HG02763 (cell line): ENCODE data around the gene S100A2.
"Not testable (repeated sequence)": the region's sequence is repeated elsewhere in the genome, so short reads cannot be mapped to it uniquely, and the experiment has no call there.

ENCODE experiments used
- ATAC-seq: cut with Tn5 transposase; IDR thresholded peaks from one replicate; pipeline ENCODE4 v1.9.1; 2021; ENCODE audit warnings: mild to moderate bottlenecking, moderate library complexity; ENCODE audit not compliant: unreplicated experiment

S100A2 gene

DNA sequence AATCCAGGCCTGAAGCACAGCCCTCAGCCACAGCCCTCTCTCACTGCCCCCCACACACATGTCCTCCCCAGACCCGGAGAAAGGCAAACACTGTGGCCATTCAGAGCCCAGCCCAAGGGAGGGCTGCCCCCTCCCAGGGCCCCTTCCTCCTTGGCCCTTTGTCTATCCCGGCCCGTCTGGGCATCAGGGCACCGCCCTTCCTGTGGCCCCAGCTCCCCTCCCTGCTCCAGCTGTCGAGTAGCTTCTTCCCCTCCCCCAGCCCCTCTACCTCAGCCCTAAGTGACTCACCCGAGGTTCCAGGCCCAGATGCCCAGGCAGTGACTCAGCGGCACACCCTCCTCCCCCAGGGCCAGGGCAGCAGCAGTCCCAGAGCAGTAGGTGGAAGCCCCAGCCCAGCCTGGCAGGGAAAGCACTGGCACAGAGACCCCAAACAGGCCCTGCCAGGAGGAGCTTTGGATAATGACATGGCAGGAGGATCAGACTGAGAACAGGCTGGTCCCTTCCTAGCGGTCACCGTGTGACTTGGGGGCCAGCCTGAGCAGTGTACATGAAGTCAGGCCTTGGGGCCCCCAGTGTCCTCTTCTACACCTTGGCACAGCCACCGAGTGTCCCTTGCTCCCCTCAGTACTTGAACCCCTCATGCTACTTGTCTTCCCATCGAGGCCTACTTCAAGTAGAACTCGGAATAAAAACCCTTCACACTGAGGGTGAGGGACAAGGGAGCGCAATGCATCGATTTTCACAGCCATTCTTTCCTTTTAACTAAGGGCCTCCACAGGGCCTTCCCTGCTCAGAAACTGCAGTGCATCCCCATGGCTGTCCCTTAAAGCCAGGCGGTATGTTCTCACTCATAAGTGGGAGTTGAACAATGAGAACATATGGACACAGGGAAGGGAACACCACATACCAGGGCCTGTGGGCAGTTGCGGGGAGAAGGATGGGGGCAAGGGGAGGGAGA, 1.0 kb upstream of the S100A2 start:
- ATAC-seq, result no peak

DNA sequence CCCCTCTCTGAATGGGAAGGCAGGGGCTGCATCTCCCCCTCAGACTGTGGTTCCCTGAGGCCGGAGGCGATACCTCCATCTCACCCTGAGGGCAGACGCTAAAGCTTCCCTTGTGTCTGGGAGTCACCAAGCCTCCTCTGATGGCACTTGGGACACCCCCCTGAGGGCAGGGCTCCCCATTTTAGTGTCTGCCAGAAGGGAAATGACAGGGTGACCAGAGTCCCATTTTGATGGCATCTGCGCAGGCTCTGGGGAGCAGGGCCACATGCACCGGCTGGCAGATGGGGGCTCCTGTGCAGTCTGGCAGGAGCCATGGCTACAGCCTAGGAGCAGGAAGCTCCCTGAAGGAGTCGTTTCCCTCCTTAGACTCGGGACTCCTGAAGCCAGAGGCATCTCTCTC, 1.7 kb downstream of the S100A2 start:
- no peak for ATAC-seq

DNA sequence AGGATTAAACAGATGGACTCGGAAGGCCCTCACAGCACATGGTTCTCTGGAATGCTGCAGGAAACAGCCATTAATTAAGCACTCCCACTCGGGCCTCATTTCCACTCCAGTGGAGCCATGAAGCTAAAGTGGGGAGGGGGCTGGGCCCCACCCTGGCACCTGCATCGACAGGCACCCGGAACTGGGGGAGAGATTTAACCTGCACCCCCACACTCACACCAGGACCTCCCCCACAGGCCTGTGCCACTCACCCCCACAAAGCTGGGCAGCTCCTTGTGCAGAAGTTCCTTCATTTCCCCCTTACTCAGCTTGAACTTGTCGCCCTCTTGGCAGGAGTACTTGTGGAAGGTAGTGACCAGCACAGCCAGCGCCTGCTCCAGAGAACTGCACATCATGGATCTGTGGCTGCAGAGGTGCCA, 2.2 kb downstream of the S100A2 start:
- no peak for ATAC-seq

DNA sequence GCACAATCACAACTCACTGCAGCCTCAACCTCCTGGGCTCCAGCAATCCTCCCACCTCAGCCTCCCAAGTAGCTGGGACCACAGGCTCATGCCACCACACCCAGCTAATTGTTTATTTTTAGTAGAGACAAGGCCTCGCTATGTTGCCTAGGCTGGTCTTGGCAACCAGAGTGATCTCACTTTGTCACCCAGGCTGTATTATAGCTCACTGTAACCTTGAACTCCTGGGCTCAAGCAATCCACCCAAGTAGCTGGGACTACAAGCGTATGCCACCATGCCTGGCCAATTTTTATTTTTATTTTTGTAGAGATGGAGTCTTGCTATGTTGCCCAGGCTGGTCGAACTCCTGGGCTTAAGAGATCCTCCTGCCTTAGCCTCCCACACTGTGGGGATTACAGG, 3.6 kb downstream of the S100A2 start:
- not testable (repeated sequence) for ATAC-seq

DNA sequence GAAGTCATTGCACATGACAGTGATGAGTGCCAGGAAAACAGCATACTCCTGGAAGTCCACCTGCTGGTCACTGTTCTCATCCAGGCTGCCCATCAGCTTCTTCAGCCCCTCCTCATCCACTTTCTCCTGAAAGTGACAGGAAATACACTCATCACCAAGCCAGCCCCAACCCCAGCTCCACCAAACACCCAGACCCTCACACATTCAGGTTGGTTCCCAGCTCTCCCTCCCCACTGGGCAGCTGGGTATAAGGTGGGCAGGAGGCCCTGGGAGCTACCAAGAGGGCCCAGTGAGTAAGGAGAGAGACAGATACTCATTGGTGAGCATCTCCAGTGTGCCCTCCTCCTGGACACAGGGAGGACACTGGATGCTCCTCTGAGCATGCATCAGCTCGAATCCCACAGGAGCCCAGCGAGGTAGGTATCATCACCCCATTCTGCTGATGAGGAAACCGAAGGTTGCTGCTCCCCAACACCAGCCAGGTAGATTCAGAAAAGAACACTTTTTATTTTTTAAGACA, 4.1 kb downstream of the S100A2 start:
- no peak for ATAC-seq

DNA sequence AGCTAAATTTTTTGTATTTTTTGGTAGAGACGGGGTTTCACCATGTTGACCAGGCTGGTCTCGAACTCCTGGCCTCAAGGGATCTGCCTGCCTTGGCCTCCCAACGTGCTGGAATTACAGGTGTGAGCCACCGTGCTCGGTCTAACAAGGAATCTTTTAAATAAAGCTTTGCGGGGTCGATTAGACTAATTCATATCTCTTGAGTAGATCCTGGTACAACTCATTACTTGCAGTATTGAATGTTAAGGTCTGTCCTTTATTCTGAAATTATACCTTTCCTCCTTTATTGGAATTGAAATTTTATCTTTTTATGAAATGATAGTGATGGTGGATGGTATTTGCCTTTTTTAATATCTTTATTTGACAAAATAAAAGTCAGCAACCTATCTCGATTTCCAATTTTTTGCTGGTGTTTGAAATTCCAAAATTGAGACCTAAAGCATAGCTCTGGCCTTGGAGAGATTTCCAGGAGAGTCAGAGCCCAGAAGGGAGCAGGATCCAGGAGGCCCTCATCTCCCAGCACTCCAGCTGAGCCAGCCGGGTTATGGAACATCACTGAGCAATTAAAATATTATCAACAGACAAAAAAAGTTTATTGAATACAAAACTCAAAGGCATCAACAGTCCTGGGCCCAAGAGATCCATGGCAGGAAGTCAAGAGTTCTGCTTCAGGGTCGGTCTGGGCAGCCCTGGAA, 4.7 kb downstream of the S100A2 start:
- ATAC-seq, result no peak

DNA sequence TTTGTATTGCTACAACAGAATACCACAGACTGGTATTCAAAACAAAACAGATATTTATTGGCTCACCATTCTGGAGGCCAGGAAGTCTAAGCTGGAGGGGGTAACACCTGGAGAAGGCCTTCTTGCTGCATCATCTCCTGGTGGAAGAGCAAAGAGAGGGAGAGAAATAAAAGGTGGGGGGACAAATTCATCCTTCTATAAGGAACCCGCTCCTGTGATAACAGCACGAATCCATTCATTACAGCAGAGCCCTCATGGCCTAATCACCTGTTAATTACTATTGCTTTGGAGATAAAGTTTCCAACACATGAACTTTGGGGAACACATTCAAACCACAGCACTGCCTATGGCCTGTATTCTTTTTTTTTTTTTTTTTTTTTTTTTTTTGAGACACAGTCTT, 5.4 kb downstream of the S100A2 start:
- ATAC-seq, result no peak

DNA sequence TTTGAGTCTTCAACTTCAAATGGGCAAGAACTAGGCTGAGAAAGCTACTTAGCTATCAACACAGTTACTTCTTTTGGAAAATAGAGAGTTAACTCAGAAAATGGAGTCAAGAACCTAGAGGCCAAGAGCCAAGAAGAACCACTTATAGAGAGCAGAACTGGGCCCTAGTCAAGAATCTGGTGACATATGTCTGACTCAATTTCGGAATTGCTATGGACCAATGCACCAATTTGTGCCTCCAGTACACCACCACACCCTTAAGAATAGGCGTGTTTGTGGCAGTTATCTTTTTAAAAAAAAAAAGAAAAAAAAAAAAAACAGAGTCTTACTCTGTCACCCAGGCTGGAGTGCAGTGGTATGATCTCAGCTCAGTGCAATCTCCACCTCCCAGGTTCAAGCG, 7.8 kb downstream of the S100A2 start:
- ATAC-seq, result no peak

DNA sequence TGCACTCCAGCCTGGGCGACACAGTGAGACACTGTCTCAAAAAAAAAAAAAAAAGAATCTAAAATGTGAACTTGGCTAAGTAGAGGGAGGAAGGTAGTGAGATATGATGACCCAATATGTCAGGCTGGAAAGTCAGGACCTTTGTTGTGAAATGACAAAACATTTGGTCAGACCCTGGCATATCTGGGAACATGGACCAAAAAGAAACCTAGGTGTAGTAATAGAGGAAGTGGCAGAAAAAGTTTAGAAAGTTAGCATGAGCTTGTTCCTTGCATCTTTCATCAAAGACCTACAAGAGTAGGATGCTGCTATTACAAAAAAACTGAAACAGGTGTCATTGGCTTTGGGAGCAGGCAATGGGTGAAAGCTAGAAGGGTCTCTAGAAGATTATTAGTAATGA, 9.3 kb downstream of the S100A2 start:
- ATAC-seq, result no peak

DNA sequence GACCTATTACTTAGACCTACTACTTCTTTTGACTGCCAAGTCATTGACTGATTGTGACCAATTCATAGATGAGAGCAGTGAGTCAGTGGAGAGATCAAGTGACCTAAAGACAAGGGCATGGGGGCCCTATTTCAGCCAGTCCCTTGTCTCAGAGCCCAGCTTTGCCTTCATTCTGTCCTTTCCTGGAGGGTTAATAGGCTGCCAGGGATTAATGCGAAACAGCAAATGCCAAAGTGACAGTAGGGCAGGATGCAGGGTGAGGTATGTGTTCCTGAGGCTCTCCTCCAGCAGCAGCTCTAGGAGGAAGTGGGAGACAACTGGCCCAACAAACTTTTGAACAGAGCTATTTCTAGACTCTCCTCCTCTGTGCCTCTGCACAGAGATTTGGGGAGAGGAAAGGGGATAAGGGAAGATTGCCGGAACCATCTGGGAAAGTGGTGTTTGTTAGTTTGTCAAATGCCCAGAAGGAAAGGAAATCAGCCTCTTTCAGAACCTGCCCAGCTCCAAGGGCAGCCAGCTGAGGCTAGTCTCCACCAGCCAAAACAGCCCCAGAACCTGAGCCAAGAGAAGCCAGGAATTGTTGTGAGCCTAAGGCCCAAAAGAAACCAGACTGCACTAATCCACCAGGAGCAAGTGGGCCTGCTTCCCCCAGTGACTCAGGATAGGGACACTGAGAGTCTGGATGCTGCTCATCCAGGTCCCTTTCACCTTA, 11.7 kb downstream of the S100A2 start:
- ATAC-seq, result no peak

DNA sequence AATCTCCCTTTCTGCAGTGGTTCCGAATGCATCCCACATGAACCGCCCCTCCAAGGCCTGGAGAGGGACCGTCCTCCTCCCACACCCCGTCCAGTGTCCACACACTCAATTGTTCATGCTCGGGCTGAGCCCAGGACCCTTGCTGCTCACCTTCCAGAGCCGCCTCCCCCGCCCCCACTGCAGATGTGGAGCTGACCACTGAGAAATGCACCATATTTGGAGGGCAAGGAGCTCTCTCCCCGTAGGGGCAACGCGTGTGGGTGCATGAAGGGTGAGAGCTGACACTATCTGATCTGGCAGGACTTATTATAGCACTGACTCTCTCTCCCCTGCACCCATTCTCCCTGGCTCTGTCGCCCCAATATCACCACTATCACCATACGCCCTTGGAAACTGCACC, 12.5 kb downstream of the S100A2 start:
- ATAC-seq, result no peak

DNA sequence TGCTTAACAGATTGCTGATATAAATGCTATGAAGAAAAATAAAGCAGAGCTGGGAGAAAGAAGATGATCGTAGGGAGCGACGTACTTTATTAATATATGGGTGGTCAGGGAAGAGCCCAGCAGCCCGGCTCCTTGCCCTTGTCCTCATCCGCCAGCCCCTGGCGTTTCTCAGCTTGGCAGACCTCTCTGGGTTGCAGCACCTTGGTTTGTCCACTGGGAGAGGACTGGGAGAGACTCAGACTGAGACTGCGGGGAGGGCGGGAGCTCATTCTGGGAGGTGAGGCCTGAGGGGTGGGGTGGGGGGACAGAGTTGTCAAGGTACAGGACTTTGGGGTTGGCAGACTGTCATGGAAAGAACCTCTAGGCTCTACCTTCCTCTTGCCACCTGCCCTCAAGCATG, 13.3 kb downstream of the S100A2 start:
- no peak for ATAC-seq

DNA sequence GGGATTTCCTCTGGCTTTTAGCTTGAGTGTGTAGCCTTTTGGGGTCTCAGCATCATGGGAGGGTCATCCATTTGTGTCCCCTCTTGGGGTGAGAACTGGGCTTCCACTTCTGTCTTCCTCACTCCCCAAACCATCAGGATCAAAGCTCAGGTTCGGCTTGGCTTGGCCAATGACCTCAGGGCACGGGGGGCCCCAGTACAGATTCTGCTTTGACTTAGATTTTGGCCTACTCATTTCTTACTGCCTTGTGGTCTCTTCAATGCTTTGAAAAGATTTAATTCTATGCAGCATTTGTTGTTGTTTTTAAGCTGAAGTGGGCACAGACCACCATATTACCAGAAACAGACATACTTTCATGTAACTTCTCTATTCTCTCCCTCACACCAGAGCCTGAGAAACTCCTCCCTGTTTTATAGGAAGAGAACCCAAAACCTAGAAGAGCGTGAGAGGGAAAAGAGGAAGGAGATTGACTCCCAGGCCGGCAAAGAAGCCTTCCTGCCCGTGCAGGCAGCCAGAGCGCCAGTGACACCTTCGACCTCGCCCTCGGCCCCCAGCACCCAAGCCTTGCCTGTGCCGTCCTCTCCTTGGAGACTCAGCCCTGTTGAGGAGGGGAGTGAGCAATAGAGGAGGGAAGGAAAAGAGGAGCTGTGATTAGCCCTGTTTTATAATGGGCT, 14.7 kb downstream of the S100A2 start:
- no peak for ATAC-seq

DNA sequence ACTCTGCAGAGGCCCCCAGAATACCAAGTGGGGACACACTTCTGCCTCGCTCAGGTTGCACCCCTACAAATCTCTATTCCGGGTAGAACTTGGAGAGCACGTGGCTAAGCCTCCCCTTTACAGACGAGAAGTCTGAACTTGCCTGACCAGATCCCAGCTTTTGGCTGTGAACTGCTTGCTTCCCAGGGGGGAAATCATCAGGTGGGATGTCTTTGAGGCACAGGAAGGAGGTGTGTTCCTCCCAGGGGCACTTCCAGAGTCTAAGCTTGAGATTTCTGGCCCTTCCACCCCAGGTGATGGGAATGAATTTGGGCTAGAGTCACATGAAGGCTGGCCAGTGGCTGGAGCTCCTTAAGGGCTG, 15.3 kb downstream of the S100A2 start:
- no peak for ATAC-seq

DNA sequence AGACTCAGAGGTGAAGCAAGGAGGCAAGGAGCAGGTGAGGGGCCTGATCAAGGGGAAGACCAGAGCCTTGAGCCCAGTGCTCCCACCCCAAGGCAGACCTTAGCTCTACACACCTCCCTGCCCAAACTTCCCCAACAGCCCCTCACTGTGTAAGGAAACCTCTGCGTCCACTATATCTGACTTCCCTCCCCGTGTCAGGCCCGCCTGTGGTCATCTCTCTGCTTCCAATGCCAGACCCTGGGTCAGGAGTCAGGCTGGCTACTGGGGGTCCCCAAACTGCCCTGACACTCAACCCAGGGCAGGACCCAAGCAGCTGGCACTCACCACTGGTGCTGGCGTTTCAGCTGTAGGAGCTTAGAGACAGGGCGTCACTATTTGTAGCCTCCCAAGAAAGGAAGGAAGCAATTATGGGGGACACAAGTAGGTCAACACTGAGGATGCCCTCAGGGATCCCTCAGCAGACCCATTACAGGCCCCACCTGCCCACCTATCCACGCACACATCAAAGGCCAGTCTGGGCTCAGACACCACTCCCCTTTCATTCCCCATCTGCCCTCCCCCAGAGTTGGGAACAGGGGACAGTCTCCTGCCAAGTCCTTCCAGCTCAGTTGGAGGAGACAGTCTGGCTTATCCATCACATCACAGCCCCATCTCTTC, 15.8 kb downstream of the S100A2 start:
- no peak for ATAC-seq

DNA sequence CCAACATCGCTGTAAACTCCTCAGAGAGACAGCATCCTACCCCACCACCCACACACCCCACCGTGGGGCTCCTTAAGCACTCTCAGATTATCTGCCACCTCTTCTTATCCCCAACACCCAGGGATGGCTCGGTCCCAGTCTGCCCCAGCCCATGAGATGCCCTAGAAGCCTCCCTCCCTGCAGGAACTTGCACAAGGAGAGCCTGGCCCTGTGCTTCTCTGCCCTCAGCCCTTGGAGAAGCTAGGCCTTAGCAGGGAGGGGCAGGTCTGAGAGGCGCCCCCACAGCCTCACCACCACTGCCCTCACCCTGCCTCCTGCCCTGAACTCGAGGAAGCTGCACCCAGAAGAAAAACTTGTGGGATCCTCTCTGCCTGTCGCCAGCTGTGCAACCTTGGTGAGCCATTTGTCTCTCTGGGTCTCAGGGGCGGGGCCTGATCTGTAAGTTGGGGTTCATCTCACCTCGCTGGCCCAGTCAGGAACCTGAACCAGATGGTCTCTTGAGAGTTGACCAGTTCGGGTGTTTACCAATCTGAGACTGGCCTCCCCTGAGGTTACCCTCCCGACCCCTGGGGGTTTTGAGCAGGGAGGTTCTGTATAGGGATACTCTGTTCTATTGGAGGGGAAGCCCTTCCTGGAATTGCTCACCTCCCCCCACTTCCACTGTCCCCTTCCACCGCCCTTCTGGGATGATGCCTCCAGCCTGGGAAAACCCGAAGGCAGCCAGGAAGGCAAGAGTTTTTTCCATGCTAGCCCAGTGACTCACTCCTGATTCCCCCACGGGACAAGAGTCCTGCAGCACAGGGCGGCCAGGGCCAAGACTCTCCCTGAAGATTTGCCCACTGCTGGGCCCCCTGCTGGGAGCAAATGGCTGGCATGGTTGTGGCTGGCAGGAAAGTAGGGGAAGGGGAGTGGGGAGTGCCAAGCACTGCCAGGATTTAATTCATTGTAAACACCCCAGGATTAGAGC, 16.6 kb downstream of the S100A2 start, which contains the start of gene S100A3:
S100A3 (minus strand) TSS at position 537 of the 967 bp plus-strand sequence. CDS start 773 bp downstream, outside the sequence.
- ATAC-seq, result no peak

DNA sequence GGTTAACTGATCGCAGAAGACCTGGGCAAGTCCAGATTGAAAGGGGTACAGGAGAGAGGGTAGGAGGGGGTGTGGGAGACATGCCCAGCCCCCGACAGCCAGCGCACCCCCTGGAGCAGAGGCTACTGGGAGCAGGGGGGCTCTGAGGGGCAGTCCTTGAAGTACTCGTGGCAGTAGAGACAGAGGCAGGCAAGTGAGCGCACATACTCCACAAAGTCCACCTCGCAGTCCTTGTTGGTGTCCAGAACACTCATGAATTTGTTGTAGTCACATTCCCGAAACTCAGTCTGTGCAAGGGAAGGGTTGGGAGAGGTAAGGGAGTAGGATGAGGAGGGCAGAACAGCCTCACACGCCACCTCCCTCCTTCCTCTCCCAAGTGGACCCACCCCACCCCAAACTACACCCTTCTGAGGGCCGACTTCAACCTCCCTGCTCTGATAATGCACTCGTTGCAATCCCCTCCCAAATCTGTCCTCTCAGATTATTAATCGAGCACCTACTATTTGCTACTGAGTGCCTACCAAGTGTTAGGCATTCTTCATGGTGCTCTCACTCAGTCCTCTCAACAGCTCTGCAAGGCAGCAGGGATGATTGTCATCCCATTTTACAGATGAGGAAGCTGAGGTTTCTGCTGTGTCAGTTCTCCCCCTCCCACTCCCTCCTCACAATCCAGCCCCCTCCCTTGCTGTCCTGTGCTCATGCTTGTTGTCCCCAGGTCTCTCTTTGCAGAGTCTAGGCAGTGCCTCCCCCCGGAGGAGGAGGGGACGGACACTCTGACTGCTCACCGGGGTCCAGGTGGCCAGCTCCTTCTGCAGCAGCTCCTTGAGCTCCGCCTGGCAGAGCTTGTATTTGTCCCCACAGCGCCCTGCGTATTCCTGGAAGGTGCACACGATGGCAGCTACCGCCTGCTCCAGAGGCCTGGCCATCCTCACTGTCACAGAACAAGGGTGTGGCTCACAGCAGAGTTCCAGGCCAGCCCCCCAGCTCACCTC, 17.8 kb downstream of the S100A2 start:
- no peak for ATAC-seq
